HL-60 (cell line): ENCODE results near the gene WNT7A.

ENCODE experiments used
- DNase-seq, 2 experiments: peaks; one replicate each; pipeline ENCODE4 v3.0.0-alpha.2; 2010 to 2020; ENCODE audit warnings: low read depth in 1 of 2, low spot score in 1 of 2
- H3K27ac ChIP-seq: fragments of 250-450 bp; sonication (Bioruptor Pico); replicated peaks from 2 replicates; pipeline ENCODE4 v1.5.1; 2020; ENCODE audit warnings: mild to moderate bottlenecking, moderate library complexity
- H3K27me3 ChIP-seq: fragments of 250-450 bp; sonication (Bioruptor Pico); 2 replicates; pipeline ENCODE4 v1.5.1; 2021; ENCODE audit warnings: mild to moderate bottlenecking, moderate library complexity; ENCODE audit not compliant: insufficient read depth, poor library complexity, severe bottlenecking
- H3K4me3 ChIP-seq: replicated peaks from 2 replicates; pipeline ENCODE4 v1.5.1; 2011; ENCODE audit warnings: mild to moderate bottlenecking, control low read depth, low read length; ENCODE audit not compliant: insufficient read depth
- GABPA ChIP-seq: IDR thresholded peaks from 2 replicates; pipeline ENCODE4 v1.6.1; 2012; ENCODE audit warnings: low read depth
- POLR2AphosphoS5 ChIP-seq: IDR thresholded peaks from 2 replicates; pipeline ENCODE4 v1.6.1; 2012; ENCODE audit warnings: low read depth
- SPI1 ChIP-seq: IDR thresholded peaks from 2 replicates; pipeline ENCODE4 v1.6.1; 2012; ENCODE audit warnings: low read depth, mild to moderate bottlenecking, borderline replicate concordance
- TF ChIP-seq, protein P1 (sequence below): IDR thresholded peaks from 2 replicates; pipeline ENCODE4 v1.6.1; 2012; ENCODE audit warnings: low read depth; ENCODE audit not compliant: insufficient replicate concordance
- TF ChIP-seq, protein P2 (sequence below): IDR thresholded peaks from one replicate; pipeline ENCODE4 v1.5.1; 2011; ENCODE audit warnings: low read length, control low read depth, inconsistent platforms; ENCODE audit not compliant: insufficient read depth

Gene WNT7A

DNA sequence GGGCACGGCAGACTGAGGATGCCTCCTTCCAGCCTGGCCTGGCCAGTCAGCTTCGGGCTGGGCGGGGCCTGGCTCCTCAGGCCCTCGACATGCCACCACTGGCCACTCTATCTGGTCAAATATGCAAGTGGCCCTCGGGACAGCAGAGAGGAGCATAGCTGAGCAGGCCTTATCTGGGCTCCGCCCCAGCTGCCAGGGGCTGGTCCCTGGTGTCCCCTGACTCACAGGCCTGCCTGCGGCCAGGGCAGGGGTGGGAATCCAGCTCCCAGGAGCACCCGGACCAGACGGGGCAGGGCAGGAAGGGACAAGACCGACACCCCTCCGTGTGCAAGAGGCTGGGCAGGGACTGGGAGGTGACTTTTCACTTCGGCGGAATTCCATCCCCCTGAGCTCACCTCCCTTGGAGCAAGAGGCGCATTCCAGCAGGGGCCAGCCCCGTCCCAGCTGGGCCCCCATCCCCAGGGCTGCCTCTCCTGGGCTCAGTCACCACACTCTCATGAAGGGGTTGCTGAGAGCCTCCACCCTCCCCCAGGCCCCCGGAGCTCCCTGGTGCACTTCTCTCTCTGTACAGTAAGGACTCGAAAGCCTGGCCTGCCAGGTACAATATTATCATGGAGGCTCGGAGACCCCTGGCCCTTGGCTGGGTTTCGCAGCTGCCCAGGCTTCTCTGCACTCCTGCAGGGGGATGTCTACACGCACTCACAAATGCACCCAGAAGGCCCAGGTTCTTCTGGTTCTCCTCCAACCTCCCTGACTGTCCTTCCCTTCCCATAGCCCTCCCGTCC, 29.5 kb downstream of the WNT7A start:
- DNase-seq: no peak
- TF ChIP-seq, protein P1, sequence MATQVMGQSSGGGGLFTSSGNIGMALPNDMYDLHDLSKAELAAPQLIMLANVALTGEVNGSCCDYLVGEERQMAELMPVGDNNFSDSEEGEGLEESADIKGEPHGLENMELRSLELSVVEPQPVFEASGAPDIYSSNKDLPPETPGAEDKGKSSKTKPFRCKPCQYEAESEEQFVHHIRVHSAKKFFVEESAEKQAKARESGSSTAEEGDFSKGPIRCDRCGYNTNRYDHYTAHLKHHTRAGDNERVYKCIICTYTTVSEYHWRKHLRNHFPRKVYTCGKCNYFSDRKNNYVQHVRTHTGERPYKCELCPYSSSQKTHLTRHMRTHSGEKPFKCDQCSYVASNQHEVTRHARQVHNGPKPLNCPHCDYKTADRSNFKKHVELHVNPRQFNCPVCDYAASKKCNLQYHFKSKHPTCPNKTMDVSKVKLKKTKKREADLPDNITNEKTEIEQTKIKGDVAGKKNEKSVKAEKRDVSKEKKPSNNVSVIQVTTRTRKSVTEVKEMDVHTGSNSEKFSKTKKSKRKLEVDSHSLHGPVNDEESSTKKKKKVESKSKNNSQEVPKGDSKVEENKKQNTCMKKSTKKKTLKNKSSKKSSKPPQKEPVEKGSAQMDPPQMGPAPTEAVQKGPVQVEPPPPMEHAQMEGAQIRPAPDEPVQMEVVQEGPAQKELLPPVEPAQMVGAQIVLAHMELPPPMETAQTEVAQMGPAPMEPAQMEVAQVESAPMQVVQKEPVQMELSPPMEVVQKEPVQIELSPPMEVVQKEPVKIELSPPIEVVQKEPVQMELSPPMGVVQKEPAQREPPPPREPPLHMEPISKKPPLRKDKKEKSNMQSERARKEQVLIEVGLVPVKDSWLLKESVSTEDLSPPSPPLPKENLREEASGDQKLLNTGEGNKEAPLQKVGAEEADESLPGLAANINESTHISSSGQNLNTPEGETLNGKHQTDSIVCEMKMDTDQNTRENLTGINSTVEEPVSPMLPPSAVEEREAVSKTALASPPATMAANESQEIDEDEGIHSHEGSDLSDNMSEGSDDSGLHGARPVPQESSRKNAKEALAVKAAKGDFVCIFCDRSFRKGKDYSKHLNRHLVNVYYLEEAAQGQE: no peak
- TF ChIP-seq, protein P2, sequence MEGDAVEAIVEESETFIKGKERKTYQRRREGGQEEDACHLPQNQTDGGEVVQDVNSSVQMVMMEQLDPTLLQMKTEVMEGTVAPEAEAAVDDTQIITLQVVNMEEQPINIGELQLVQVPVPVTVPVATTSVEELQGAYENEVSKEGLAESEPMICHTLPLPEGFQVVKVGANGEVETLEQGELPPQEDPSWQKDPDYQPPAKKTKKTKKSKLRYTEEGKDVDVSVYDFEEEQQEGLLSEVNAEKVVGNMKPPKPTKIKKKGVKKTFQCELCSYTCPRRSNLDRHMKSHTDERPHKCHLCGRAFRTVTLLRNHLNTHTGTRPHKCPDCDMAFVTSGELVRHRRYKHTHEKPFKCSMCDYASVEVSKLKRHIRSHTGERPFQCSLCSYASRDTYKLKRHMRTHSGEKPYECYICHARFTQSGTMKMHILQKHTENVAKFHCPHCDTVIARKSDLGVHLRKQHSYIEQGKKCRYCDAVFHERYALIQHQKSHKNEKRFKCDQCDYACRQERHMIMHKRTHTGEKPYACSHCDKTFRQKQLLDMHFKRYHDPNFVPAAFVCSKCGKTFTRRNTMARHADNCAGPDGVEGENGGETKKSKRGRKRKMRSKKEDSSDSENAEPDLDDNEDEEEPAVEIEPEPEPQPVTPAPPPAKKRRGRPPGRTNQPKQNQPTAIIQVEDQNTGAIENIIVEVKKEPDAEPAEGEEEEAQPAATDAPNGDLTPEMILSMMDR: no peak
- TF ChIP-seq POLR2AphosphoS5 (no peak), GABPA (no peak), SPI1 (no peak)
- peaks cover 8% of the 10 kb centered on the region for H3K27me3 ChIP-seq
- no peak overlapping the region for H3K27ac ChIP-seq
- no peak overlapping the region for H3K4me3 ChIP-seq

- Histone ChIP-seq H3K27ac (no peak overlapping the region), H3K4me3 (no peak overlapping the region), H3K27me3 (peaks cover 8% of the 10 kb centered on the region)
- no peak for DNase-seq
- TF ChIP-seq POLR2AphosphoS5: no peak
- TF ChIP-seq GABPA: no peak
These were observed 30.9 kb downstream of the WNT7A start for GRCh38 chr3:13849018-13849417.

DNA sequence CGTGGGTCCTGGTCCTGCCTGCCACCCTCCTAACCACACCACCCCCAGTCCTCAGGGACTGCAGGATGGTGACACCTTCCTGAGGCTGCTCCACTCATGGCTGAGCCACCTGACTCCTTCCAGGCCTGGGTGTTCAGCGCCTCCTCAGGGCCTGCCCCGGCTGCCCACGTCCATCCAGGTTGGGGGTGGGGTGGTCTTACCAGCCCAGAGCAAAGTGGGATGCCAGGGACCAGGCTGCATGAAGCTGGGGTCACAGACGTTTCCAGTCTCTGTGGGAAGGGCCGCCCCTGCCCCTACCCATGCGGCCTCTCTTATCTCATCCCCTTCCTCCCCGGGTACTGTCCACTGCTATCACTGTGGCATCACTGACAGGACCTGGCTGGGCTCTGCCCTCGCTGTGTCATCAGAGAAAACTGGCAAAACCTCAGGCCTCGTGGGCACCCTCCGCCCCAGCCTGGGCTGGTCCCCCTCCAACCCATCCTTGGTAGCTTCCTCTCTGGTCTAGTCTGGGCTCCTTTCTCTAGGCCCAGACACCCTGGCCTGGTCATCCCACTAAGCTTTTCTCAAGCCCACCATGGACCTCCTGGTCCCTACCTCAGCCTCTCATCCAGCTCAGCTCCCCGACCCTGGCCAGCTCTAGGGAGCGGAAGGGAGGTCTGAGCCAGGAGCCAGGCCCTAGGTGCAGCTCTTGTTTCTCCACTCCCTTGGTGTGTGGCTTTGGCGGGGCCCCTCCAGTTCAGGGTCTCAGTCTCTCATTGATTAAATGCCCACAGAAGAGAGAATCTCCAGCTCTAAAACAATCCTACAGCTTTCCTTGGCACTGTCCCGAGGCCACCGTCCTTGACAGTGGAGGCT, 32.9 kb downstream of the WNT7A start:
- Histone ChIP-seq H3K4me3 (no peak overlapping the region), H3K27me3 (peaks cover 4% of the 10 kb centered on the region)
- TF ChIP-seq, protein P2: no peak
- no peak for TF ChIP-seq POLR2AphosphoS5
- TF ChIP-seq GABPA: no peak
- TF ChIP-seq SPI1: no peak
- TF ChIP-seq, protein P1: no peak

GRCh38 chr3:13846238-13846637, 33.6 kb downstream of the WNT7A start:
- Histone ChIP-seq H3K4me3 (no peak overlapping the region), H3K27ac (no peak overlapping the region), H3K27me3 (no peaks in the 10 kb centered on the region)
- DNase-seq: no peak
- TF ChIP-seq, protein P1: no peak
- TF ChIP-seq GABPA: no peak
- TF ChIP-seq SPI1: no peak
- no peak for TF ChIP-seq POLR2AphosphoS5
- TF ChIP-seq, protein P2: no peak

More for the DNA sequence above, 32.9 kb downstream of the WNT7A start:
- DNase-seq: no peak
- H3K27ac ChIP-seq: no peak overlapping the region
